KMS-11 (cell line): Measurements from ENCODE around the gene KCNS1.

Experiments used
- H2AFZ ChIP-seq: fragments of 200-600 bp; sonication (generic); 2 replicates; pipeline ENCODE4 v1.6.1; 2016; ENCODE audit warnings: antibody characterized with exemption, mixed run types, low read depth
- H3K27ac ChIP-seq: fragments of 200-600 bp; sonication (generic); 2 replicates; pipeline ENCODE4 v1.6.1; 2016; ENCODE audit warnings: mild to moderate bottlenecking, mixed run types
- H3K27me3 ChIP-seq: fragments of 200-600 bp; sonication (generic); 2 replicates; pipeline ENCODE4 v1.6.1; 2017; ENCODE audit warnings: mild to moderate bottlenecking, low read depth, mixed run types, moderate library complexity; ENCODE audit not compliant: insufficient read depth
- H3K36me3 ChIP-seq: fragments of 200-600 bp; sonication (generic); 2 replicates; pipeline ENCODE4 v1.6.1; 2017; ENCODE audit warnings: mild to moderate bottlenecking, mixed run types; ENCODE audit not compliant: insufficient read depth
- H3K4me1 ChIP-seq: fragments of 200-600 bp; sonication (generic); 2 replicates; pipeline ENCODE4 v1.6.1; 2016; ENCODE audit warnings: mild to moderate bottlenecking, low read depth, mixed run types; ENCODE audit not compliant: poor library complexity, severe bottlenecking
- H3K4me2 ChIP-seq: fragments of 200-600 bp; sonication (generic); 2 replicates; pipeline ENCODE4 v1.7.0; 2016; ENCODE audit warnings: mild to moderate bottlenecking, mixed run types
- H3K4me3 ChIP-seq: fragments of 200-600 bp; sonication (generic); IDR thresholded peaks from 2 replicates; pipeline ENCODE4 v1.6.1; 2017; ENCODE audit warnings: low read depth, low read length, mixed read lengths; ENCODE audit not compliant: insufficient read depth
- H3K79me2 ChIP-seq: fragments of 200-600 bp; sonication (generic); 2 replicates; pipeline ENCODE4 v1.6.1; 2016; ENCODE audit warnings: low read depth, mixed run types; ENCODE audit not compliant: insufficient read depth
- H3K9ac ChIP-seq: fragments of 200-600 bp; sonication (generic); 2 replicates; pipeline ENCODE4 v1.6.1; 2016; ENCODE audit warnings: mild to moderate bottlenecking, mixed run types
- H4K20me1 ChIP-seq: fragments of 200-600 bp; sonication (generic); 2 replicates; pipeline ENCODE4 v1.6.1; 2016; ENCODE audit warnings: mild to moderate bottlenecking, mixed run types; ENCODE audit not compliant: insufficient read depth
- CTCF ChIP-seq: fragments of 200-600 bp; sonication (generic); conservative IDR thresholded peaks from 2 replicates; pipeline ENCODE4 v1.6.1; 2017; ENCODE audit warnings: low read depth, mild to moderate bottlenecking, antibody characterized with exemption, low read length, moderate library complexity, mixed read lengths

Gene KCNS1

GRCh38 chr20:45112754-45113153 is 11.8 kb upstream of the KCNS1 start:
- Histone ChIP-seq H3K4me3 (no peak overlapping the region), H3K27ac (no peak overlapping the region), H3K27me3 (no peaks in the 10 kb centered on the region), H2AFZ (no peak overlapping the region), H3K4me2 (no peak overlapping the region), H3K9ac (no peak overlapping the region), H3K36me3 (no peaks in the 10 kb centered on the region), H3K4me1 (peaks cover 9% of the 10 kb centered on the region), H3K79me2 (no peaks in the 10 kb centered on the region), H4K20me1 (no peaks in the 10 kb centered on the region)
- TF ChIP-seq CTCF = no peak

- TF ChIP-seq CTCF = peak; percentile 98
- no peaks in the 10 kb centered on the region for H3K27me3 ChIP-seq
- H3K9ac ChIP-seq = no peak overlapping the region
- H3K4me1 ChIP-seq = peaks cover 9% of the 10 kb centered on the region
- no peak overlapping the region for H3K27ac ChIP-seq
- no peak overlapping the region for H2AFZ ChIP-seq
- no peaks in the 10 kb centered on the region for H3K79me2 ChIP-seq
- no peaks in the 10 kb centered on the region for H4K20me1 ChIP-seq
- no peak overlapping the region for H3K4me3 ChIP-seq
- no peak overlapping the region for H3K4me2 ChIP-seq
- no peaks in the 10 kb centered on the region for H3K36me3 ChIP-seq
Measured at GRCh38 chr20:45111799-45112471, 11.0 kb upstream of the KCNS1 start.

GRCh38 chr20:45111285-45111684 is 10.4 kb upstream of the KCNS1 start:
- Histone ChIP-seq H4K20me1 (no peaks in the 10 kb centered on the region), H3K4me1 (peaks cover 6% of the 10 kb centered on the region), H2AFZ (no peak overlapping the region), H3K79me2 (no peaks in the 10 kb centered on the region), H3K27me3 (no peaks in the 10 kb centered on the region), H3K9ac (no peak overlapping the region), H3K4me2 (no peak overlapping the region), H3K27ac (no peak overlapping the region), H3K4me3 (no peak overlapping the region), H3K36me3 (no peaks in the 10 kb centered on the region)
- TF ChIP-seq CTCF = no peak

- H3K4me3 ChIP-seq = no peak overlapping the region
- TF ChIP-seq CTCF = no peak
- H2AFZ ChIP-seq = no peak overlapping the region
- no peaks in the 10 kb centered on the region for H3K27me3 ChIP-seq
- no peak overlapping the region for H3K9ac ChIP-seq
- no peaks in the 10 kb centered on the region for H3K36me3 ChIP-seq
- H3K4me2 ChIP-seq = no peak overlapping the region
- H3K4me1 ChIP-seq = no peaks in the 10 kb centered on the region
- no peak overlapping the region for H3K27ac ChIP-seq
- H3K79me2 ChIP-seq = no peaks in the 10 kb centered on the region
- no peaks in the 10 kb centered on the region for H4K20me1 ChIP-seq
Measured at GRCh38 chr20:45110301-45110700, 9.4 kb upstream of the KCNS1 start.
